ENCODE data around the gene TMEM50A.
"Not testable (repeated sequence)": the region's sequence is repeated elsewhere in the genome, so short reads cannot be mapped to it uniquely, and the experiment has no call there.

Gene TMEM50A

DNA sequence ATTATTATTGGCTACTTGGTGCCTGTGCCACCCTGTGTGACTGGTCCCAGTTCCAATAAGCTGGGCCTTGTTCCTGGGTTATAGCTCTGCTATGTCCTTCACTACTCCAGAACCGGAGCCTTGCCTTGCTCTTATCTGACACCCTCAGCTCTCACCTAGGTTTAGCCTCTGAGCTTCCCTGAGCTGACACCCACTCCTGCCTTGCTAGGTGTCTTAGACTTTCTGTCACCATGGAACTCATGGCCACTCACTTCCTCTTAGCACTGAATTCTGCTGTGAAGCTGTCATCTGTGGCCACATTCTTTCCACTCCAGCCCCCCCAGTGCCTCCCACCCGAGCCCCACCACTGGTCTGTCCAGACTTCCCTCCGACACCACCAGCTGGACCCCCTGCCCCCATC lies 51.6 kb downstream of the TMEM50A start:
- not testable (repeated sequence) for DNase-seq

DNA sequence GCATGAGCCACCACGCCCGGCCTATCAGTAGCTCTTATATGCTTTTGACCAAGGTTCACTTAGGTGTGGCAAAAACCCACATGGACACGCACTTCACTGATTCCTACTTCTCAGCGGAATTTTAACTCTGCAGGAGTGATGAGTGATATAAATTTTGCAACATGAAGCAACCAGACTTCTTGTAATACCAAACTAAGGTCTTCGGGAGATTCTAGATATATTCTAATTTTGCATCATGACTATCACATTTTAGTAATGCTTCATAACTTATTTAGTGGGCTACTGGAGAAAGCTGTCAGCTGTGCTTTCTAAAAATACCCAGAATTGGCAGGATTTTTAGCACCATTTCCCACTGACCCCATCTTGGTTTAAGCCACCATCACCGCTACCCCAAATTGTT lies 54.7 kb downstream of the TMEM50A start:
- DNase-seq: no peak

DNA sequence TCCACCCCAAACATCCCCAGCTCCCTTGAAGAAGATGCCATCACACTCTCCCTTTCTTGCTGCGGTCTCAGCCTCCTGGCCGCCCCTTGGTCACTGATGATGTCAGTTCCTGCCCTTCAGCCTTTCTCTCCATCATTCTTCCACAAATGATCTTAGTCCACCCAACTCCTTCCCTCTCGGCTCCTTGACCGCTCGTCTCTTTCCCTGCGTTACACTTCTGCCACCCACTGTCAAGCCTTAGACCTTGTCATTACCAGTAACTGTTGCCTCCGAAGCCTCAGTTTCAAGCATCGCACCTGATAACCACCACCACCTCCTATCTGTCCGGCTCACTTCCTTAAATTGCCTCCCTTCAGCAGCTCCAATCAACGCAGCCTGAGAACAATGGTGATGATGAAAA lies 59.4 kb downstream of the TMEM50A start:
- not testable (repeated sequence) for DNase-seq

DNA sequence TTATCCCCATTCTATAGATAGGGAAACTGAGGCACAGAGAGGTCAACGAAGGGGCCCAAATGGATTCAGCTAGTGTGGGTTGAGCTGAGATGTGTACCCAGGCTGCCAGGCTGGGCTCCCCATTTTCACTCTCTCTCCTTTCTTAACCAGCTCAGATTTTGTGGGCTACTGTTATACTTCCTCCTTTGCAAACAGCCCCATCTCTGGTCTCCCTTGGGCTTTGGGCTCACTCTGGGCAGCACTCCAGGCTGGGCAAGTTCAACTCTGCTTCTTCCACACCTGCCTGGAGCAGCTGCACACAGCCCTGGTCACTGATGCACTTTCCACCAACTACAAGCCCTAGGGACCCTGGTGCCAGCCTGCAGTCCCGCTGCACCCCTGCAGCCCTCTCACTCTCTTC lies 59.9 kb downstream of the TMEM50A start:
- DNase-seq: not testable (repeated sequence)

DNA sequence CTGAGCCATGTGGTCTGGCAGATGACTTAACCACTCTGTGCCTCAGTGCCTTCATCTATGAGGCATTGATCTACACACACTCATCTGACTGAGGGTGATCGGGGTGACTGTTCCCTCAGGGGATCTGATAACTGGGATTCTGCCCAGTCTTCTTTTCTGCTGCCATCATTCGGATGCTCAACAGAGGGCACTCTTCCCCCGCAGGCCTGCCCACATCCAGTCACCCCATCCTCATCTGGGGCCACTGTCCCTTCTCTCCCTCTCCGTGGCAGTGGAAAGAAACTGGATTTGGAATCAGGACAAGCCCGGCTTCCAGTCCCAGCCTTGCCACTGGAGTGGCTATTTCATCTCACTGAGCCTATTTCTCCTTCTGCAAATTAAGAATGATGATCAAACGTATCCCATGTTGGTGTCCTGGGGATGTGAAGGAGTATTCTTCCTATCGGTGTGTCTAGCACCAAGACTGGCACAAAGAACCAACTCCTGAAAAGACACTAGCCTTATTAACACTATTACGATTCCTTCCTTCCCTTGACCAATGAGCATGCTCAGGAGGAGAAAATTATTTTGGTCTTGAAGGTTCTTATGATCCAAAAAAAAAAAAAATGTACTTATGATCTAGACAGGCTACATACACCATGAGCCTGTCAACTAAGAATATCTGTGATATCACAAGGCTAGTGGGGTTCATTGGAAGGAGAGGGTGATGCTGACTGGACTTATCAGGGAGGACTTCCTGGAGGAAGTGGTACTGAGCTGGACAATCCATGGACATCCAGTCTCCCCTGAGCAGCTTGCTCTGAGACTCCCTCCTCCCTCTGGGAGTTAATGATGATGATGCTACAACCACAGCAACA lies 65.0 kb downstream of the TMEM50A start:
- DNase-seq: peak in 1 of 2 donors; percentile 11

DNA sequence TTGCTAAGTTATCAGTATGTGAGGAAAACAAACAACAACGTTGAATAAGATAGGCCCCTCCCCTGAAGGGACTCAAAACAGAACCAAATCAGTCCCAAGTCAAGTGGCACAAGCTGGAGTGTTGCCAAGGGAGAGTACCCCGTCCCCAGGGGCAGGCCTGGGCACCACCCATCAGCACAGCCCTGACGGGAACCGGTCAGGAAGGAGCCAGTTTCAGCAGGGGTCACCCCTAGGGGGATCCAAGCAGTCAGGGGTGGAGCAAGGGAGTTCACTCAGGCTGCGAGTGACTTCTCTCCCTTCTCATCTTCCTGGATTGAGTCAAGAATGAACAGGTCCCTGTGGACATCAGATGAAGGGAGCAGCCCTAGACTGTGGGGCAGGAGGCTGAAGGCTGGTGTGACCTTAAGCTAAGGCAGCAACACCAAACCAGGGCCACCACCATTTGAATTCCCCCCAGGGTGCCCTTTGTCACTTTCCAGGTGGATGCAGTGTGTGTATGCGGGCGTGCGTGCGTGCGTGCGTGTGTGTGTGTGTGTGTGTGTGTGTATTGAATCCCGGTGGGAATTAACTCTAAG lies 67.7 kb downstream of the TMEM50A start:
- DNase-seq: not testable (repeated sequence)

DNA sequence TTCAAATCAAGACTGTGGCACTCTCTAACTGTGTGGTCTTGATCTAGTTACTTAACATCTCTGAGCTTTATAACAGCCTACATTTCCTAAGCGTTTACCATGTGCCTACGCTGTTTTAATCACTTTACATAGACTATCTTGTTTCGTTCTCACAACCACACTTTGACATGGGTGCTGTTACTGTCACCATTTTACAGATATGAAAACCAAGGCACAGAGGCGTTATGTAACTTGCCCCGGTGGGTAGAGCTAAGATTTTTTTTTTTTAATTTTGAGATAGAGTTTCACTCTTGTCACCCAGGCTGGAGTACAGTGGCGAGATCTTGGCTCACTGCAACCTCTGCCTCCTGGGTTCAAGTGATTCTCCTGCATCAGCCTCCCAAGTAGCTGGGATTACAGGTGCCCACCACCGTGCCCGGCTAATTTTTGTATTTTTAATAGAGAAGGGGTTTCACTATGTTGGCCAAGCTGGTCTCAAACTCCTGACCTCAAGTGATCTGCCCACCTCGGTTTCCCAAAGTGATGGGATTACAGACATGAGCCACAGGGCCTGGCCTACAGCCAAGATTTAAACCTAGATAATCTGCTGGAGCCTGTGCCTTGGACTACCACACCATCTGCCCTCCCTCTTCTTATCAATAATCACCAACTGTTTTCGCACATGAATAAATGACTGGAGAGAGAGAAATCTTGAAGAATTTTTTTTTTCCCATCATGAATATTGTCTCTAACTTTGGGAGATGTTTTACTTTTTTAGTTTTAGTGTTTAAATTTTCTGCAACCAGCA lies 71.7 kb downstream of the TMEM50A start:
- DNase-seq: not testable (repeated sequence)

Measured in stimulated activated CD4-positive, alpha-beta T cell treated with anti-CD3 and anti-CD28 coated beads, Interleukin-2, amount 100 ng/mL, for 48 hours (primary cell).